MM.1S (cell line): ENCODE data around the gene LRRN4.

ENCODE experiments used
- DNase-seq: peaks from one replicate; pipeline ENCODE4 v3.0.0-alpha.2; 2015
- H2AFZ ChIP-seq: fragments of 300-600 bp; sonication (generic); 2 replicates; pipeline ENCODE4 v1.6.0; 2016; ENCODE audit warnings: antibody characterized with exemption, low read length
- H3F3A ChIP-seq: fragments of 300-600 bp; sonication (generic); 2 replicates; pipeline ENCODE4 v1.6.1; 2016; ENCODE audit warnings: mild to moderate bottlenecking, antibody characterized with exemption, low read length, moderate library complexity, mixed read lengths; ENCODE audit not compliant: insufficient read depth
- H3K27ac ChIP-seq: fragments of 300-600 bp; sonication (generic); 2 replicates; pipeline ENCODE4 v1.5.1; 2016; ENCODE audit warnings: mild to moderate bottlenecking, low read length
- H3K27me3 ChIP-seq: fragments of 300-600 bp; sonication (generic); replicated peaks from 2 replicates; pipeline ENCODE4 v1.6.0; 2016; ENCODE audit warnings: low read length; ENCODE audit not compliant: insufficient read depth
- H3K36me3 ChIP-seq: fragments of 300-600 bp; sonication (generic); replicated peaks from 2 replicates; pipeline ENCODE4 v1.6.1; 2016; ENCODE audit warnings: mild to moderate bottlenecking, low read length, mixed read lengths; ENCODE audit not compliant: insufficient read depth
- H3K4me1 ChIP-seq: fragments of 300-600 bp; sonication (generic); 2 replicates; pipeline ENCODE4 v1.6.1; 2016; ENCODE audit warnings: low read length, mixed read lengths
- H3K4me2 ChIP-seq: fragments of 300-600 bp; sonication (generic); 2 replicates; pipeline ENCODE4 v1.6.0; 2016; ENCODE audit warnings: low read depth, low read length
- H3K4me3 ChIP-seq: fragments of 300-600 bp; sonication (generic); 2 replicates; pipeline ENCODE4 v1.5.1; 2016; ENCODE audit warnings: low read length, mixed read lengths
- H3K79me2 ChIP-seq: fragments of 300-600 bp; sonication (generic); 2 replicates; pipeline ENCODE4 v1.6.1; 2016; ENCODE audit warnings: mixed run types, low read length, mixed read lengths
- H3K9ac ChIP-seq: fragments of 300-600 bp; sonication (generic); 2 replicates; pipeline ENCODE4 v1.6.1; 2016; ENCODE audit warnings: low read length, mixed read lengths
- H3K9me2 ChIP-seq: fragments of 300-600 bp; sonication (generic); replicated peaks from 2 replicates; pipeline ENCODE4 v1.6.1; 2016; ENCODE audit warnings: mild to moderate bottlenecking, low read length, mixed read lengths; ENCODE audit not compliant: insufficient read depth
- H3K9me3 ChIP-seq: fragments of 300-600 bp; sonication (generic); replicated peaks from 2 replicates; pipeline ENCODE4 v1.6.1; 2016; ENCODE audit warnings: mild to moderate bottlenecking, low read length, mixed read lengths; ENCODE audit not compliant: insufficient read depth
- H4K20me1 ChIP-seq: fragments of 300-600 bp; sonication (generic); 2 replicates; pipeline ENCODE4 v1.6.1; 2016; ENCODE audit warnings: mild to moderate bottlenecking, low read length, moderate library complexity, mixed read lengths; ENCODE audit not compliant: insufficient read depth
- CTCF ChIP-seq: fragments of 300-600 bp; sonication (generic); IDR thresholded peaks from 2 replicates; pipeline ENCODE4 v1.5.1; 2016; ENCODE audit warnings: antibody characterized with exemption, low read length, mixed read lengths
- EZH2 ChIP-seq: fragments of 300-600 bp; sonication (generic); optimal IDR thresholded peaks from 2 replicates; pipeline ENCODE3; 2017; ENCODE audit warnings: low read depth, mild to moderate bottlenecking, antibody characterized with exemption, low read length, mixed read lengths
- EZH2phosphoT487 ChIP-seq: fragments of 300-600 bp; sonication (generic); IDR thresholded peaks from 2 replicates; pipeline ENCODE4 v1.6.1; 2018; ENCODE audit warnings: antibody characterized with exemption, low read length

LRRN4 gene

GRCh38 chr20:6066582-6066981 is 12.7 kb upstream of the LRRN4 start:
- no peak for DNase-seq
- TF ChIP-seq CTCF (no peak), EZH2phosphoT487 (no peak), EZH2 (no peak)
- no peaks in the 10 kb centered on the region for H3K27me3 ChIP-seq

GRCh38 chr20:6061544-6061943 is 7.7 kb upstream of the LRRN4 start:
- peaks cover 5% of the 10 kb centered on the region; the same call in 1 of the 2 replicates for H3F3A ChIP-seq
- TF ChIP-seq CTCF (no peak), EZH2 (no peak), EZH2phosphoT487 (no peak)
- H3K27me3 ChIP-seq: no peaks in the 10 kb centered on the region
- DNase-seq: no peak
- no peaks in the 10 kb centered on the region for H3K9me3 ChIP-seq
- H3K4me2 ChIP-seq: no peak overlapping the region
- H3K9me2 ChIP-seq: no peaks in the 10 kb centered on the region
- H3K4me3 ChIP-seq: no peak overlapping the region
- H2AFZ ChIP-seq: no peak overlapping the region
- no peak overlapping the region for H3K27ac ChIP-seq
- no peaks in the 10 kb centered on the region for H3K36me3 ChIP-seq
- no peaks in the 10 kb centered on the region for H4K20me1 ChIP-seq
- H3K9ac ChIP-seq: no peak overlapping the region
- 0 out of 2 replicates have a peak, but pooled peaks cover 10% of the 10 kb centered on the region for H3K4me1 ChIP-seq
- no peaks in the 10 kb centered on the region for H3K79me2 ChIP-seq

More at GRCh38 chr20:6066582-6066981, 12.7 kb upstream of the LRRN4 start:
- Histone ChIP-seq H3K27ac (no peak overlapping the region), H3K9ac (no peak overlapping the region), H2AFZ (no peak overlapping the region), H3K9me3 (no peaks in the 10 kb centered on the region), H3F3A (no peaks in the 10 kb centered on the region), H3K36me3 (no peaks in the 10 kb centered on the region), H3K4me3 (no peak overlapping the region), H3K79me2 (no peaks in the 10 kb centered on the region), H3K4me1 (no peaks in the 10 kb centered on the region), H3K9me2 (no peaks in the 10 kb centered on the region), H3K4me2 (no peak overlapping the region), H4K20me1 (no peaks in the 10 kb centered on the region)

- no peaks in the 10 kb centered on the region for H3K9me2 ChIP-seq
- peaks cover 5% of the 10 kb centered on the region; the same call in 1 of the 2 replicates for H3F3A ChIP-seq
- no peaks in the 10 kb centered on the region for H3K79me2 ChIP-seq
- H3K4me2 ChIP-seq: no peak overlapping the region
- no peak overlapping the region for H3K27ac ChIP-seq
- H2AFZ ChIP-seq: no peak overlapping the region
- no peaks in the 10 kb centered on the region for H3K36me3 ChIP-seq
- H3K9ac ChIP-seq: no peak overlapping the region
- 0 out of 2 replicates have a peak, but pooled peaks cover 10% of the 10 kb centered on the region for H3K4me1 ChIP-seq
- no peak overlapping the region for H3K4me3 ChIP-seq
- no peak for DNase-seq
- no peaks in the 10 kb centered on the region for H3K27me3 ChIP-seq
- no peaks in the 10 kb centered on the region for H4K20me1 ChIP-seq
- TF ChIP-seq EZH2phosphoT487 (no peak), CTCF (no peak), EZH2 (no peak)
- H3K9me3 ChIP-seq: no peaks in the 10 kb centered on the region
Measured at GRCh38 chr20:6060213-6060612, 6.4 kb upstream of the LRRN4 start.
